Stimulated activated CD8-positive, alpha-beta memory T cell treated with anti-CD3 and anti-CD28 coated beads, Interleukin-15, amount 100 ng/mL, for 1 hour (primary cell): ENCODE measurements around the gene VEGFA.

Experiments used
- DNase-seq: peaks from one replicate; pipeline ENCODE4 v3.0.0-alpha.2; 2020; ENCODE audit warnings: low read depth

VEGFA gene

DNA sequence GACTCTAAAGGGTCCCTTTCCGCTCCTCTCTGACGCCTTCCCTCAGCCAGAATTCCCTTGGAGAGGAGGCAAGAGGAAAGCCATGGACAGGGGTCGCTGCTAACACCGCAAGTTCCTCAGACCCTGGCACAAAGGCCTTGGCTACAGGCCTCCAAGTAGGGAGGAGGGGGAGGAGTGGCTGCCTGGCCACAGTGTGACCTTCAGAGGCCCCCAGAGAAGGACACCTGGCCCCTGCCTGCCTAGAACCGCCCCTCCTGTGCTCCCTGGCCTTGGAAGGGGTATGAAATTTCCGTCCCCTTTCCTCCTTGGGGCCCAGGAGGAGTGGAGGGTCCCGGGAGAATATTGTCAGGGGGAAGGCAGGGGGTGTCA lies 2.7 kb downstream of the VEGFA start:
- DNase-seq, result no peak

DNA sequence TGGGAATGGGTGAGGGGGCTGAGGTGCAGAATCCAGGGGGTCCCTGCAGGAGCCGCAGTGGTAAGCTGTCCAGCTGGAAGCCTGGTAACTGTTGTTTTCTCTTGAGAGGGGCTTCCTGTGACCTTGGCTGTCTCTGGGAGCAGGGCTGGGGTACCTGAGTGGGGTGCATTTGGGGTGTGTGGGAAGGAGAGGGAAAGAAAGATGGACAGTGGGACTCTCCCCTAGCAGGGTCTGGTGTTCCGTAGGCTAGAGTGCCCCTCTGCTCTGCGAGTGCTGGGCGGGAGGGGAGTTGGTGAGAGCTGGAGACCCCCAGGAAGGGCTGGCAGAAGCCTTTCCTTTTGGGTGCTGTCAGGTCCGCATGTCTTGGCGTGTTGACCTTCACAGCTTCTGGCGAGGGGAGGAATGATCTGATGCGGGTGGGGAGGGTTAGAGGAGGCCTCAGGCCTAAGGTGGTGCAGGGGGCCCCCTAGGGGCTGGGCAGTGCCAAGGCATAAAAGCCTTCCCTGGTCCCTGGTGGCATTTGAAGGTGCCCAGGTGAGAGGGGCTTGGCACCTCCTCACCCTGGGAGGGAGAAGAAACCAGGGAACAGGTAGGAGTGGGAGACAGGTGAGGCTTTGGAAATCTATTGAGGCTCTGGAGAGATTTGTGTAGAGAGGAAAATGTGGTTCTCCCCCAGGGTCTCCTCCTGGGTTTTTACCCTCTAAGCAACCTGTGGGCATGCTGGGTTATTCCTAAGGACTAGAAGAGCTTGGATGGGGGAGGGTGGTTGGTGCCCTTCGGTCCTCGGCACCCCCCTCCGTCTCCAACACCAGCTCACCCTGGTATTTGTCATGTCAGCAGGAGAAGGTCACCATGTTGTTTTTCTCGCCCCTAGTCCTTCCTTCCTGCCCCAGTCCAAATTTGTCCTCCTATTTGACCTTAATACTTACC lies 3.3 kb downstream of the VEGFA start:
- DNase-seq, result no peak

DNA sequence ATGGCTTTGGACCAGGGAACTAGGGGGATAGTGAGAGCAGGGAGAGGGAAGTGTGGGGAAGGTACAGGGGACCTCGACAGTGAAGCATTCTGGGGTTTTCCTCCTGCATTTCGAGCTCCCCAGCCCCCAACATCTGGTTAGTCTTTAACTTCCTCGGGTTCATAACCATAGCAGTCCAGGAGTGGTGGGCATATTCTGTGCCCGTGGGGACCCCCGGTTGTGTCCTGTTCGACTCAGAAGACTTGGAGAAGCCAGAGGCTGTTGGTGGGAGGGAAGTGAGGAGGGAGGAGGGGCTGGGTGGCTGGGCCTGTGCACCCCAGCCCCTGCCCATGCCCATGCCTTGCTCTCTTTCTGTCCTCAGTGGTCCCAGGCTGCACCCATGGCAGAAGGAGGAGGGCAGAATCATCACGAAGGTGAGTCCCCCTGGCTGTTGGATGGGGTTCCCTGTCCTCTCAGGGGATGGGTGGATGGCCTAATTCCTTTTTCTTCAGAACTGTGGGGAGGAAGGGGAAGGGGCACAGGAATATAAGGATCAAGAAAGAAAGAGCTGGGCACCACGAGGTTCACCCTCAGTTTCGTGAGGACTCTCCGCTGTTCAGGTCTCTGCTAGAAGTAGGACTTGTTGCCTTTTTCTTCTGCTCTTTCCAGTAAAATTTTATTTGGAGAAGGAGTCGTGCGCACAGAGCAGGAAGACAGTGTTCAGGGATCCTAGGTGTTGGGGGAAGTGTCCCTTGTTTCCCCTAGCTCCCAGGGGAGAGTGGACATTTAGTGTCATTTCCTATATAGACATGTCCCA lies 4.2 kb downstream of the VEGFA start:
- DNase-seq, result no peak

DNA sequence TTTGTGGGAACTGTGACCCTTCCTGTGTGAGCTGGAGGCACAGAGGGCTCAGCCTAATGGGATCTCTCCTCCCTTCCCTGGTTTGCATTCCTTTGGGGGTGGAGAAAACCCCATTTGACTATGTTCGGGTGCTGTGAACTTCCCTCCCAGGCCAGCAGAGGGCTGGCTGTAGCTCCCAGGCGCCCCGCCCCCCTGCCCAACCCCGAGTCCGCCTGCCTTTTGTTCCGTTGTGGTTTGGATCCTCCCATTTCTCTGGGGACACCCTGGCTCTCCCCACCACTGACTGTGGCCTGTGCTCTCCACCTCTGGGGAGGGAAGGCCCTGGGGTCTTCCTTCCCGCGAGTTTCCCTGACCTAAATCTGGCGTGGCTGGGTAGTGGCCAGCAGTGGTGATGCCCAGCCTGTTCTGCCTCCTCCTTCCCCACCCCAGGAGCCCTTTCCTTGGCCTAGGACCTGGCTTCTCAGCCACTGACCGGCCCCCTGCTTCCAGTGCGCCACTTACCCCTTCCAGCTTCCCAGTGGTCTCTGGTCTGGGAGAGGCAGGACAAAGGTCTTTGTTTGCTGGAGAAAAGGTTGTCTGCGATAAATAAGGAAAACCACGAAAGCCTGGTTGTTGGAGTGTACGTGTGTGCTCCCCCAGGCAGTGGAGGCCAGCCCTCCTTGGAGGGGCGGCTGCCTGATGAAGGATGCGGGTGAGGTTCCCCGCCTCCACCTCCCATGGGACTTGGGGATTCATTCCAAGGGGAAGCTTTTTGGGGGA lies 4.9 kb downstream of the VEGFA start:
- DNase-seq, result no peak

DNA sequence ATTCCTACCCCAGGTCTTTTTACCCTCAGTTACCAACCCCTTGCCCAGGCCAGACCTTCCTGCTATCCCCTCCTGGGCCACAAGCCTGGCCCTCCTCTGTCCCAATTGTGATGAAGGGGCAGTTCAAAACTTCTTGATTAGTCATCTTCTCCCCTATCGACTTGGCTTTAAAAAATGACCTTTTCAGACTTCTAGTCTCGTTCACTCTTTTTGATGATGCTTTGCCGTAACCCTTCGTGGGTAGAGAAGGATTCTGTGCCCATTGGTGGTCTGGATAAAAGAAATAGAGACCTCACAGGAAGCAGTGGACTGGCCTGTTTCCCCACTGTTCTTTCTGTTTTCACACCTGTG lies 5.5 kb downstream of the VEGFA start:
- no peak for DNase-seq

DNA sequence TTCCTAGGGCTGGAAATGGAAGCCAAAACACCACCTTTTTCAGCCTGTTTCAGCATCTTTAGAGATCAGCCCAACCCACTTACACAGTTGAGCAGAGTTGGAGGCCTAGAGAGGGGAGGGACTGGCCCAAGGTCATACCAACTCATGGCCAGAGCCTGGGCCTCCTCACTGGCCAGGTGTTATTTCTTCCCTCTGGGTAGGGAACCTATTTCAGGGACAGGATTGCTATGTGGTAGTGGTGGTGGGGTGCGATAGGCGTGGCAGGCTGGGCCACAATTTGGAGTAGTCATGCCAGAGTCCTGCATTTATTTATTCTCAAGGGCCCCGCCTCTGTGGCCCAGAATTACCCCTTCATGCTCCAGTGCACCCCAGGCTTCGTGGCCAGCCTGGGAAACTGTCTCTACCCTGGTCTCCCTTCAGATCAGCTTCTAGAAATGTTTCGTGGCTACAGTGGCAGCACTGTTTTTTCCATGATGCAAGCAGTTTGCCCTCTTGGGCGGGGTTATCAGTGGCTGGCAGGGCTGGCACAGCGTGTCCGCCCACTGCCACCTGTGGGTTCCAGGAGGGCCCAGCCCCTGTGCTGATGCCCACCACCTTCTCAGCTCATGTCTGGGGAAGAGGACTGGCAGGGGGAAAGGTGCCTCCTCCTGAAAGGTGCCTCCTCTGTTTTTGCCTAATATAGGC lies 6.2 kb downstream of the VEGFA start:
- no peak for DNase-seq

DNA sequence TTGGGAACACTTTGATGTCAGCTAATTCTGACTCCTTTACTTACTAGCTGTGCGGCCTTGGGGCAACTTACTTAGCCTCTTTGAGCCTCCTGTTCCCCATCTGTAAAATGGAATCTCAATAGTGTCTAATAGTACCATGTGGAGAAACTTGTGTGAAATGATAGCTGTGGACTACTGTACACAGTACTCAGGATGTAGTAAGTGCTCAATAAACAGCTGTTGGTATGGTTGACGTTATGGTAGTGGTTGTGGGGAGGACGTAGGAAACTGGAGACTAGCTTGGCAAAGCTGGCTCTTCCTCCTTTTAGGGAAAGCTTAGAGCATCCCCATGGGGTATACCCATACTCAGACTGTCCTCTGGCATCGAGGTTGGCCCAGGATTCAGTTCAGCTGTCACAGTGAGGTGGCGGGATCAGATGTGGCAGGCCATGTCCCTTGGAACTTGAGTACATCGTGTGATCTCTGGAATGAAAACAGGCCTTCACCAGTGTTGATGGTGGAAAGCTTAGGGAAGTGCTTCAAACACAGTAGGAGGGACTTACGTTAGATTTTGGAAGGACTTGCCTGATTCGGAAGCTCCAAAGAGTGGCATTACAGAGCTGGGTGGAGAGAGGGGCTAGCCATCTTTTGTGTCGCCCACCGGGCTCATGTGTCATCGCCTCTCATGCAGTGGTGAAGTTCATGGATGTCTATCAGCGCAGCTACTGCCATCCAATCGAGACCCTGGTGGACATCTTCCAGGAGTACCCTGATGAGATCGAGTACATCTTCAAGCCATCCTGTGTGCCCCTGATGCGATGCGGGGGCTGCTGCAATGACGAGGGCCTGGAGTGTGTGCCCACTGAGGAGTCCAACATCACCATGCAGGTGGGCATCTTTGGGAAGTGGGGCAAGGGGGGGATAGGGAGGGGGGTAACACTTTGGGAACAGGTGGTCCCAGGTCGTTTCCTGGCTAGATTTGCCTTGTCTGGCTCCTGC lies 7.1 kb downstream of the VEGFA start:
- no peak for DNase-seq

DNA sequence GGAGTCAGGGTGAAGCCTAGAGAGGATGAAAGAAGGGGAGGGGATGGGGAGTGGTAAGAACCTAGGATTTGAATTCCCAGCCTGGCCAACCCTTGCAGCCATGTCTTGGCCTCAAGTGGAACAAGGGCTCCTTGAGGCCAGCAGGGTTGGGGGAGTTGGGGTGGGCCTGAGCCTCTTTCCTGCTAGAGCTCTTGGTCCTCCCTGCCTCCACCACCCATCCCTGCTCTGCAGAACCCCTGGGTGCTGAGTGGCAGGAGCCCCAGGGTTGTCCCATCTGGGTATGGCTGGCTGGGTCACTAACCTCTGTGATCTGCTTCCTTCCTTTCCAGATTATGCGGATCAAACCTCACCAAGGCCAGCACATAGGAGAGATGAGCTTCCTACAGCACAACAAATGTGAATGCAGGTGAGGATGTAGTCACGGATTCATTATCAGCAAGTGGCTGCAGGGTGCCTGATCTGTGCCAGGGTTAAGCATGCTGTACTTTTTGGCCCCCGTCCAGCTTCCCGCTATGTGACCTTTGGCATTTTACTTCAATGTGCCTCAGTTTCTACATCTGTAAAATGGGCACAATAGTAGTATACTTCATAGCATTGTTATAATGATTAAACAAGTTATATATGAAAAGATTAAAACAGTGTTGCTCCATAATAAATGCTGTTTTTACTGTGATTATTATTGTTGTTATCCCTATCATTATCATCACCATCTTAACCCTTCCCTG lies 8.3 kb downstream of the VEGFA start:
- DNase-seq, result no peak

DNA sequence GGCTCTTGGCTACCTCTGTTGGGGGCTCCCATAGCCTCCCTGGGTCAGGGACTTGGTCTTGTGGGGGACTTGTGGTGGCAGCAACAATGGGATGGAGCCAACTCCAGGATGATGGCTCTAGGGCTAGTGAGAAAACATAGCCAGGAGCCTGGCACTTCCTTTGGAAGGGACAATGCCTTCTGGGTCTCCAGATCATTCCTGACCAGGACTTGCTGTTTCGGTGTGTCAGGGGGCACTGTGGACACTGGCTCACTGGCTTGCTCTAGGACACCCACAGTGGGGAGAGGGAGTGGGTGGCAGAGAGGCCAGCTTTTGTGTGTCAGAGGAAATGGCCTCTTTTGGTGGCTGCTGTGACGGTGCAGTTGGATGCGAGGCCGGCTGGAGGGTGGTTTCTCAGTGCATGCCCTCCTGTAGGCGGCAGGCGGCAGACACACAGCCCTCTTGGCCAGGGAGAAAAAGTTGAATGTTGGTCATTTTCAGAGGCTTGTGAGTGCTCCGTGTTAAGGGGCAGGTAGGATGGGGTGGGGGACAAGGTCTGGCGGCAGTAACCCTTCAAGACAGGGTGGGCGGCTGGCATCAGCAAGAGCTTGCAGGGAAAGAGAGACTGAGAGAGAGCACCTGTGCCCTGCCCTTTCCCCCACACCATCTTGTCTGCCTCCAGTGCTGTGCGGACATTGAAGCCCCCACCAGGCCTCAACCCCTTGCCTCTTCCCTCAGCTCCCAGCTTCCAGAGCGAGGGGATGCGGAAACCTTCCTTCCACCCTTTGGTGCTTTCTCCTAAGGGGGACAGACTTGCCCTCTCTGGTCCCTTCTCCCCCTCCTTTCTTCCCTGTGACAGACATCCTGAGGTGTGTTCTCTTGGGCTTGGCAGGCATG lies 9.2 kb downstream of the VEGFA start:
- no peak for DNase-seq

DNA sequence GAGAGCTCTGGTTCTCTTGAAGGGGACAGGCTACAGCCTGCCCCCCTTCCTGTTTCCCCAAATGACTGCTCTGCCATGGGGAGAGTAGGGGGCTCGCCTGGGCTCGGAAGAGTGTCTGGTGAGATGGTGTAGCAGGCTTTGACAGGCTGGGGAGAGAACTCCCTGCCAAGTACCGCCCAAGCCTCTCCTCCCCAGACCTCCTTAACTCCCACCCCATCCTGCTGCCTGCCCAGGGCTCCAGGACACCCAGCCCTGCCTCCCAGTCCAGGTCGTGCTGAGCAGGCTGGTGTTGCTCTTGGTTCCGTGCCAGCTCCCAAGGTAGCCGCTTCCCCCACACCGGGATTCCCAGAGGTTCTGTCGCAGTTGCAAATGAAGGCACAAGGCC lies 9.8 kb downstream of the VEGFA start:
- DNase-seq, result no peak

DNA sequence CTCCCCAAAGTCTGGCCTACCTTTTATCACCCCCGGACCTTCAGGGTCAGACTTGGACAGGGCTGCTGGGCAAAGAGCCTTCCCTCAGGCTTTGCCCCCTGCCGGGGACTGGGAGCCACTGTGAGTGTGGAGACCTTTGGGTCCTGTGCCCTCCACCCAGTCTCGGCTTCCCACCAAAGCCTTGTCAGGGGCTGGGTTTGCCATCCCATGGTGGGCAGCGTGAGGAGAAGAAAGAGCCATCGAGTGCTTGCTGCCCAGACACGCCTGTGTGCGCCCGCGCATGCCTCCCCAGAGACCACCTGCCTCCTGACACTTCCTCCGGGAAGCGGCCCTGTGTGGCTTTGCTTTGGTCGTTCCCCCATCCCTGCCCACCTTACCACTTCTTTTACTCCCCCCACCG lies 10.3 kb downstream of the VEGFA start:
- DNase-seq, result no peak

DNA sequence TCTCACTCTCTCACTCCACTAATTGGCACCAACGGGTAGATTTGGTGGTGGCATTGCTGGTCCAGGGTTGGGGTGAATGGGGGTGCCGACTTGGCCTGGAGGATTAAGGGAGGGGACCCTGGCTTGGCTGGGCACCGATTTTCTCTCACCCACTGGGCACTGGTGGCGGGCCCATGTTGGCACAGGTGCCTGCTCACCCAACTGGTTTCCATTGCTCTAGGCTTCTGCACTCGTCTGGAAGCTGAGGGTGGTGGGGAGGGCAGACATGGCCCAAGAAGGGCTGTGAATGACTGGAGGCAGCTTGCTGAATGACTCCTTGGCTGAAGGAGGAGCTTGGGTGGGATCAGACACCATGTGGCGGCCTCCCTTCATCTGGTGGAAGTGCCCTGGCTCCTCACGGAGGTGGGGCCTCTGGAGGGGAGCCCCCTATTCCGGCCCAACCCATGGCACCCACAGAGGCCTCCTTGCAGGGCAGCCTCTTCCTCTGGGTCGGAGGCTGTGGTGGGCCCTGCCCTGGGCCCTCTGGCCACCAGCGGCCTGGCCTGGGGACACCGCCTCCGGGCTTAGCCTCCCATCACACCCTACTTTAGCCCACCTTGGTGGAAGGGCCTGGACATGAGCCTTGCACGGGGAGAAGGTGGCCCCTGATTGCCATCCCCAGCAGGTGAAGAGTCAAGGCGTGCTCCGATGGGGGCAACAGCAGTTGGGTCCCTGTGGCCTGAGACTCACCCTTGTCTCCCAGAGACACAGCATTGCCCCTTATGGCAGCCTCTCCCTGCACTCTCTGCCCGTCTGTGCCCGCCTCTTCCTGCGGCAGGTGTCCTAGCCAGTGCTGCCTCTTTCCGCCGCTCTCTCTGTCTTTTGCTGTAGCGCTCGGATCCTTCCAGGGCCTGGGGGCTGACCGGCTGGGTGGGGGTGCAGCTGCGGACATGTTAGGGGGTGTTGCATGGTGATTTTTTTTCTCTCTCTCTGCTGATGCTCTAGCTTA lies 11.2 kb downstream of the VEGFA start:
- no peak for DNase-seq

DNA sequence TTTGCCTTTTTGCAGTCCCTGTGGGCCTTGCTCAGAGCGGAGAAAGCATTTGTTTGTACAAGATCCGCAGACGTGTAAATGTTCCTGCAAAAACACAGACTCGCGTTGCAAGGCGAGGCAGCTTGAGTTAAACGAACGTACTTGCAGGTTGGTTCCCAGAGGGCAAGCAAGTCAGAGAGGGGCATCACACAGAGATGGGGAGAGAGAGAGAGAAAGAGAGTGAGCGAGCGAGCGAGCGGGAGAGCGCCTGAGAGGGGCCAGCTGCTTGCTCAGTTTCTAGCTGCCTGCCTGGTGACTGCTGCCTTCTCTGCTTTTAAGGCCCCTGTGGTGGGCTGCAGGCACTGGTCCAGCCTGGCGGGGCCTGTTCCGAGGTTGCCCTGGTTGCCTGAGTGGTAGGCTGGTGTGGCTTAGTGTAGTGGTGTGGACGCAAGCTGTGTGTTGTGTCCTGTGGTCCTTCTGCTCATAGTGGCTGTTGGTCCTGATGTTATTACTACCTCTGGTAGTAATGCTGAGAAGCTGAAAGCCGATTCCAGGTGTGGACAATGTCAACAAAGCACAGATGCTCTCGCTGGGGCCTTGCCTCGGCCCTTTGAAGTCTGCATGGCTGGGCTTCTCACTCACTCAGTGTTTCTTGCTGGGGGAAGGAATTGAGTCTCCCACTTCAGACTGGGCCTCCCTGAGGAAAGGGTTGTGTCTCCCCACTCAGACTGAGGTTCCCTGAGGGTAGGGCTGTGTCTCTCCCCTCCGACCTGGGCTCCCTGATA lies 12.1 kb downstream of the VEGFA start:
- DNase-seq, result no peak

DNA sequence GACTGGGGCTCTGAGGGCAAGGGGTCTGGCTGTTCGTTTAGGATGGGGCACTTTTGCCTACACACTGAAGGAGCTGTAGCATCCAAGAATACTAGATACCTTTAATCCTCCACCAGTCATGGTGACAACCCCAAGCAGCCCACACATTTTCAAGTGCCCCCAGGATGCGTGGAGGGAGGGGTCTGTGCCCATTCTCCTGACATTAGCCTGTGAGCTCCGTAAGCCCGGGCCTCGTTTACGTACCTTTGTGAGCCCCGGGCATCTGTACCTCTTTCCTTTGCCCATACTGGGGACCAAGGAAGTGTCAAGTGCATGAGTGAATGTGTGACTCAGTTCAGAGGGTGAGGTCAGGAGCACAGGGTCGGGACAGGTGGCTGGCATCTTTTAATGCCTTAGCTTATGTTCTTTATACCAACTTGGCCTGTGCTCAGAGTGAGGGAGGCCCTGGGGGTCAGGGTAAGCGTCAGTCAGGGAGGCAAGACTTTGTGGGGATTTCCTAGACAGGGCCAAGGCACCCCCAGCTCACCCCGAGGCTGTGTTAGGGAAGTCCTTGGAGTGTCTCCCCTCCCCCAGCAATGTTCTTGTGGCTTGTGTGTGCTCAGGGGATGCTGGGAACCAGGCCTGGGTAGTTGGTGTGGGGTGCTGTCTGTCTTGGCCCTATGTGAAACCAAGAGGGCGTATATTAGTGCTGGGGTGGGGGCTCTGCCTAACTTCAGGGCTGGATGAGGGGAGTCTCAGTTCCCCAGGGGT lies 12.9 kb downstream of the VEGFA start:
- no peak for DNase-seq

DNA sequence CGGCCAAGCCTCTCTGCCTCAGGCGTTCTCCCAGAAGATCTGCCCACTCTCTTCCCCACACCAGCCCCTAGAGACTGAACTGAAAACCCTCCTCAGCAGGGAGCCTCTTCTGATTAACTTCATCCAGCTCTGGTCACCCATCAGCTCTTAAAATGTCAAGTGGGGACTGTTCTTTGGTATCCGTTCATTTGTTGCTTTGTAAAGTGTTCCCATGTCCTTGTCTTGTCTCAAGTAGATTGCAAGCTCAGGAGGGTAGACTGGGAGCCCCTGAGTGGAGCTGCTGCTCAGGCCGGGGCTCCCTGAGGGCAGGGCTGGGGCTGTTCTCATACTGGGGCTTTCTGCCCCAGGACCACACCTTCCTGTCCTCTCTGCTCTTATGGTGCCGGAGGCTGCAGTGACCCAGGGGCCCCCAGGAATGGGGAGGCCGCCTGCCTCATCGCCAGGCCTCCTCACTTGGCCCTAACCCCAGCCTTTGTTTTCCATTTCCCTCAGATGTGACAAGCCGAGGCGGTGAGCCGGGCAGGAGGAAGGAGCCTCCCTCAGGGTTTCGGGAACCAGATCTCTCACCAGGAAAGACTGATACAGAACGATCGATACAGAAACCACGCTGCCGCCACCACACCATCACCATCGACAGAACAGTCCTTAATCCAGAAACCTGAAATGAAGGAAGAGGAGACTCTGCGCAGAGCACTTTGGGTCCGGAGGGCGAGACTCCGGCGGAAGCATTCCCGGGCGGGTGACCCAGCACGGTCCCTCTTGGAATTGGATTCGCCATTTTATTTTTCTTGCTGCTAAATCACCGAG lies 14.2 kb downstream of the VEGFA start:
- no peak for DNase-seq
